HL-60 (cell line): ENCODE results near the gene FMN1.

Experiments
- DNase-seq, 2 experiments: peaks; one replicate each; pipeline ENCODE4 v3.0.0-alpha.2; 2010 to 2020; ENCODE audit warnings: low read depth in 1 of 2, low spot score in 1 of 2
- H3K27ac ChIP-seq: fragments of 250-450 bp; sonication (Bioruptor Pico); replicated peaks from 2 replicates; pipeline ENCODE4 v1.5.1; 2020; ENCODE audit warnings: mild to moderate bottlenecking, moderate library complexity
- H3K27me3 ChIP-seq: fragments of 250-450 bp; sonication (Bioruptor Pico); 2 replicates; pipeline ENCODE4 v1.5.1; 2021; ENCODE audit warnings: mild to moderate bottlenecking, moderate library complexity; ENCODE audit not compliant: insufficient read depth, poor library complexity, severe bottlenecking
- H3K4me3 ChIP-seq: replicated peaks from 2 replicates; pipeline ENCODE4 v1.5.1; 2011; ENCODE audit warnings: mild to moderate bottlenecking, control low read depth, low read length; ENCODE audit not compliant: insufficient read depth
- CTCF ChIP-seq: IDR thresholded peaks from one replicate; pipeline ENCODE4 v1.5.1; 2011; ENCODE audit warnings: low read length, control low read depth, inconsistent platforms; ENCODE audit not compliant: insufficient read depth
- GABPA ChIP-seq: IDR thresholded peaks from 2 replicates; pipeline ENCODE4 v1.6.1; 2012; ENCODE audit warnings: low read depth
- POLR2AphosphoS5 ChIP-seq: IDR thresholded peaks from 2 replicates; pipeline ENCODE4 v1.6.1; 2012; ENCODE audit warnings: low read depth
- REST ChIP-seq: IDR thresholded peaks from 2 replicates; pipeline ENCODE4 v1.6.1; 2012; ENCODE audit warnings: low read depth; ENCODE audit not compliant: insufficient replicate concordance
- SPI1 ChIP-seq: IDR thresholded peaks from 2 replicates; pipeline ENCODE4 v1.6.1; 2012; ENCODE audit warnings: low read depth, mild to moderate bottlenecking, borderline replicate concordance

Gene FMN1

GRCh38 chr15:32878342-32878741 lies 316.2 kb downstream of the FMN1 start:
- no peak for DNase-seq
- Histone ChIP-seq H3K4me3 (no peak overlapping the region), H3K27ac (no peak overlapping the region), H3K27me3 (peaks cover 5% of the 10 kb centered on the region)
- TF ChIP-seq GABPA (no peak), POLR2AphosphoS5 (no peak)

DNA sequence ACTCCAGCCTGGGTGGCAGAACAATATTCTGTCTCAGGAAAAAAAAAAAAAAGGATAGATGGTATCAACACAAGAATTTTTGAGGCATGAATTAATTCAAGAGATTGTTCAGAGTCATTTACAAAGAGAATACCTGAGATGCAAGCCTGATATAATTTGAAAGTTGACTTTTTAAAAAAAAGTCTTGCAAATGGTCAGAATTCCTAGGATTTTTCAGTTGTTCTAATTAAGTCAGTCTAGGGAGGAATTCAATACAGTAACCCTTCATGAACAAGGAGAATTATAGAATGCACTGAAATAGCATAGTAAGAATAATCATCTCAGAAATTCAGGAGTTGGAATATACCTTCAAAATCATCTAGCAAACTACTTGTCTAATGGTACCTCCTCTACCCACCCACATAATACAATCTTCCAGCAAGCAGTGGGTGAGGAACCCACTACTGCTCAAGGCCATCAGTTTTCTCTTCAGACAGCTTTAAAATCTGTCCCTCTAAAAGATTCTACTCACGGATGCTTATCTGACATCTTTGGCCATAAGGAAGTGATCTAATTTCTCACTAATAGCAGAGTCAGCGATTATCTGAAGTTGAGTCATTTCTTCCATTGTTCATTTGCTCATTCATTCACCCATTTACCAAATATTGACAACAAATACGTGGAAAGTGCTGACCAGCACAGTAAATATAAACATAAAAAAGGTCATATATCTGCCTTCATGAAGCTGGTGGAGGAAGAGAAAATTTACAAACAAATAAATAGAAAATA lies 317.1 kb downstream of the FMN1 start:
- TF ChIP-seq SPI1: no peak
- no peak for TF ChIP-seq REST
- no peak for TF ChIP-seq CTCF
- TF ChIP-seq GABPA: no peak
- no peak for TF ChIP-seq POLR2AphosphoS5
- Histone ChIP-seq H3K4me3 (no peak overlapping the region), H3K27me3 (peaks cover 5% of the 10 kb centered on the region), H3K27ac (no peak overlapping the region)
- no peak for DNase-seq

DNA sequence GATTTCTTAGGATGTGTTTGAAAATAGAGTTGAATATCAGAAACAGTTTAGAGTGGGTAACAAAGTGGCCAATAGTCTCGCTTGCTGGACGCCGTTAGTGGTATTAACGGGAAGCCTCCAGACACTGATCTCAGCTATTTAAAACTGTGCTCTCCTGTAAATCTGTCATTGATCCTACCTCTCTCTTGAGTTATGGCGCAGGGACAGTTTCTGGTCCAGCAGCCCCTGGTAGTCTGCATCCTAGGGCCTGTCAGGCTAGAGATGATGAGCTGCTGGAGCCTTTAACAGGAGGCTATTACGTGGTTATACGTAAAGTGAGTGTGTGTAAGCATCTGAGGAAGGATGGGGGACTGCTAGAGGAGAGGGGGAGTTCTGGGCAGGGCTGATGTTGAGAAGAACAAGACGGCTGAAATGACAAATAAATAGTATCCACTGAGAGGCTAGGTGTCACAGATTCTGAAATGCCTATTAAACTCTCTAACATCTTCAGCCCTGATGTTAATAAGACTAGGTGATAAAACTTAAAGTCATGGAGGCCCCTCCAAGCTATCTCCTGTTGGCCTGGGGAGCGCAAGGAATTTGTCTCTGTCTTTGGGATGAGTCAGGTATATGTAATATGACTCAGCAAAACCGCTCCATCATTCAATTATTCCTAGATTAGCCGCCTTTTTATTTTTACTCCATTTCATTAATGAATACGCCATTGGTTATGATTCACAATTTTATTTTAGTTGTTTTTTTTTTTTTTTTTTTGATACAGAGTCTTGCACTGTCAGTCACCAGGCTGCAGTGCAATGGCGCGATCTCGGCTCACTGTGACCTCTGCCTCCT lies 321.0 kb downstream of the FMN1 start:
- H3K4me3 ChIP-seq: no peak overlapping the region
- TF ChIP-seq CTCF (no peak), GABPA (no peak), REST (no peak), POLR2AphosphoS5 (no peak), SPI1 (no peak)
- peaks cover 2% of the 10 kb centered on the region for H3K27me3 ChIP-seq
- H3K27ac ChIP-seq: no peak overlapping the region
- no peak for DNase-seq

DNA sequence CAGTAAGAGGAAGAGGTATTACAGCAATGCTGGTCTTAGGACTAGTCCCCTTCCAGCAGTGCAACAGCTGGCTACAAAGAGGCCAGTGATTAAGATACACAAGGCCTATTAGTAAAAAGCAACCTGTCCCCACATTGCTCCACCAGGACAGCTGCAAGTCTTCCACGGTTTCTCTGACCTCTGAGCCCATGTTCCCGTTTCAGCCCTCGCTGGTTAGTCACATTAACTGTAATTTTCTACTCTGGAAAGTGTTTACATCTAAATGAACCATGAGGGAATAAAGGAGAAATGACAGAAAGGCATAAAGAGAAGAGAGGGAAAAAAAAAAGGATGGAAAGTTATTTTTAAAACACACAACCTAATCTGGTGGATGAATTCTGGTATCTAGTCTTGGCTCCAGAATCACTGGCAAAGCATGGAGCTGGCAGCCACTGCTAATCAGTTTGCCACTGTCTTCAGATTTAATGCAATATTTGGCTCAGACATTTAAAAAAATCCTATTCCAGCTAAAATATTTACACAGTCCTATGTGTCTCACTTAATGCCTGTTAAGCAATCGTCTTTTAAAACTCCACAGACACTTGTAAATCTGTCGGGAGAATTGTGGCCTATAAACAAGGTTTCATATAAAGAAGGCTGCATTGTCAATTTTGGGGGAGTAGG lies 321.8 kb downstream of the FMN1 start:
- DNase-seq: no peak
- no peak for TF ChIP-seq POLR2AphosphoS5
- no peak for TF ChIP-seq GABPA
- TF ChIP-seq CTCF: no peak
- no peak for TF ChIP-seq SPI1
- TF ChIP-seq REST: no peak
- peaks cover 2% of the 10 kb centered on the region for H3K27me3 ChIP-seq
- H3K4me3 ChIP-seq: no peak overlapping the region
- H3K27ac ChIP-seq: no peak overlapping the region
